Thymus (tissue), 14 donors: ENCODE results near the gene SMO. TPM values are rescaled to one million over a fixed set of nuclear protein-coding genes. Genes with fewer than 3 reads are reported as not detected.

Experiments used
- DNase-seq, 9 donors: peaks; one replicate each; pipeline ENCODE4 v3.0.0-alpha.2; 2013; ENCODE audit warnings: low spot score in 9 of 9, low read depth in 6 of 9, missing footprints in 1 of 9
- H3K27ac ChIP-seq, 2 donors: one replicate each; pipeline ENCODE4 v1.5.1; 2013; ENCODE audit warnings: control low read depth in 1 of 2, low read depth in 1 of 2, low read length in 1 of 2, mild to moderate bottlenecking in 1 of 2, moderate library complexity in 1 of 2
- H3K27me3 ChIP-seq, 2 donors: one replicate each; pipeline ENCODE4 v1.5.1; 2013; ENCODE audit warnings: low read length in 1 of 2; ENCODE audit not compliant: control insufficient read depth in 2 of 2, insufficient read depth in 1 of 2
- H3K36me3 ChIP-seq, 2 donors: one replicate each; pipeline ENCODE4 v1.5.1; 2013; ENCODE audit warnings: low read length in 1 of 2, mild to moderate bottlenecking in 1 of 2, moderate library complexity in 1 of 2; ENCODE audit not compliant: control insufficient read depth in 2 of 2, insufficient read depth in 2 of 2
- H3K4me1 ChIP-seq, 2 donors: one replicate each; pipeline ENCODE4 v1.5.1; 2013; ENCODE audit warnings: low read length in 2 of 2; ENCODE audit not compliant: control insufficient read depth in 2 of 2, insufficient read depth in 2 of 2
- H3K4me3 ChIP-seq, 2 donors: one replicate each; pipeline ENCODE4 v1.5.1; 2013; ENCODE audit warnings: low read length in 2 of 2, control low read depth in 1 of 2, mild to moderate bottlenecking in 1 of 2
- H3K9me3 ChIP-seq, 2 donors: one replicate each; pipeline ENCODE4 v1.5.1; 2013; ENCODE audit warnings: low read length in 1 of 2, mild to moderate bottlenecking in 1 of 2; ENCODE audit not compliant: control insufficient read depth in 2 of 2, insufficient read depth in 1 of 2
- WGBS: extraction: QIAGEN DNeasy Blood & Tissue Kit; methylation state at CpG from one replicate; pipeline ENCODE4 v1.1.7; 2013; 5-methylcytosine and 5-hydroxymethylcytosine counted together
- long read RNA-seq, 10 donors: transcript quantifications; one replicate each; lab custom pipeline, GENCODE V29; 2026
- polyA plus RNA-seq: library from polyadenylated mRNA; stranded (reverse); fragments of 200-250 nt; gene quantifications from one replicate; pipeline ENCODE4 v1.2.3, GENCODE V29; 2013
- total RNA-seq: library from RNA; stranded (reverse); fragments of 120-200 nt; gene quantifications from one replicate; pipeline ENCODE4 v1.2.4, GENCODE V29; 2013
- donor health status: healthy.

Gene SMO
- total RNA-seq = 11.7 TPM
- 4.6 TPM for polyA plus RNA-seq
- long read RNA-seq, donor 1 = 0 reads
- long read RNA-seq, donor 2 = 0 reads
- long read RNA-seq, donor 3, partial matches to known transcripts = 0 of 2 reads
- long read RNA-seq, donor 3, other reads (novel, unspliced or antisense) = 0 of 2 reads
- long read RNA-seq, donor 4 = 0 reads
- long read RNA-seq, donor 5, transcript SMO-201 (12 exons, 3,738 nt) = major isoform, 7 of 7 reads
- long read RNA-seq, donor 5, partial matches to known transcripts = 0 of 7 reads
- long read RNA-seq, donor 5, other reads (novel, unspliced or antisense) = 0 of 7 reads
- long read RNA-seq, donor 6, partial matches to known transcripts = 0 of 4 reads
- long read RNA-seq, donor 6, other reads (novel, unspliced or antisense) = 0 of 4 reads
- long read RNA-seq, donor 7 = 0 reads
- long read RNA-seq, donor 8 = 0 reads
- long read RNA-seq, donor 9 = 0 reads
- long read RNA-seq, donor 10, partial matches to known transcripts = 0 of 1 reads
- long read RNA-seq, donor 10, other reads (novel, unspliced or antisense) = 0 of 1 reads

DNA sequence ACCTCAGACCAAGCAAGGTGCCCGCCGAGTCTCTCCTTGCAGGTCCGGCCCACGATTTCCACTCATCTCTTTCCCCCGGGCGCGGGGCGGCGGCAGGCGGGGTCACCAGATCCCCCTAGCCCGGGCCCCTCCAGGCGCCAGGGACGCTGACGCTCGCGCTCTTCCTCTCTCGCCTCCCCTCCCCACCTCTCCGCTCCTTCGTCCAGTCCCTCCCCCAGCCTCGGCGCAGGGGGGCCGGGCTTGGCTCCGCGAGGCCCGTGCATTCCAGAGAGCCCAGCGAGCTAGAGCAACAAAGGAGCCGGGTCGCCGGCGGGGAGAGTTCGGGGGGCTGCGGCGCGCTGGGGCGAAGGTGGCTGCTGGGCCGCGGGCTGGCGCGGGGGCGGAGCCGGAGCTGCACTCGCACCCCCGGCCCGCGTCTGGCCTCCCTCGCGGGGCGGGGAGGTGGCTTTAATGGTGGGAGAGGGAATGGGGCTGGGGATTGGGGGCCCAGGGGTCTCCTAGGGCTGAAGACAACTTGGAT lies at the start of gene SMO:
Gene SMO (plus strand): TSS at position 262 of the 520 bp plus-strand sequence. CDS start 519 bp downstream, outside the sequence.
- 1% methylated on average over 48 of the region's 48 CpGs for WGBS
- H3K4me3 ChIP-seq = peak within 1 kb of the TSS; percentile 49 to 66
- H3K27me3 ChIP-seq = peaks cover 0 to 23% of the 10 kb centered on the region in 2 donors
- H3K4me1 ChIP-seq = peaks cover 12 to 34% of the 10 kb centered on the region in 2 donors
- DNase-seq = peak in 1 of 9 donors; percentile 61
- H3K9me3 ChIP-seq = no peaks in the 10 kb centered on the region
- H3K27ac ChIP-seq = no peak within 1 kb of the TSS
- no peaks in the 10 kb centered on the region for H3K36me3 ChIP-seq

DNA sequence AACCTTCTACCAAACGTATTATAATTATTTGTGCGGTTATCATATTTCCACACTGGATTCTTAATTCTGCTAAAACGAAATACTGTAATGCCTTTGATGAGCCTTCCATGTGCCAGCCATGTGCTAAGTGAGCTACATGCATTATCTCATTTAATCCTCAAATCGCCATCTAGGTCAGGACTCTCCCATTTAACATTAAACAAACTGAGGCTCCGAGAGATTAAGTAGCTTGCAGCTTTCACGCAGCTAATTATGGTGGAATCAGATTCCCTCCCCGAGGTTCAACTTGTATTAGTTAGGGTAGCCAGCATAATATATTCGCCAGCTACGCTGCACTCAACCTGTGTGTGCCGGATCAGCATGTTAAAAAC lies 44.7 kb upstream of the SMO start:
- H3K27me3 ChIP-seq = peaks cover 2 to 24% of the 10 kb centered on the region in 2 donors
- H3K27ac ChIP-seq = no peak overlapping the region
- no peak overlapping the region for H3K4me3 ChIP-seq
- no peak for DNase-seq
- no peaks in the 10 kb centered on the region for H3K36me3 ChIP-seq
- 63% methylated on average over 10 of the region's 10 CpGs for WGBS
- H3K9me3 ChIP-seq = no peaks in the 10 kb centered on the region
- H3K4me1 ChIP-seq = peaks cover 0 to 17% of the 10 kb centered on the region in 2 donors

DNA sequence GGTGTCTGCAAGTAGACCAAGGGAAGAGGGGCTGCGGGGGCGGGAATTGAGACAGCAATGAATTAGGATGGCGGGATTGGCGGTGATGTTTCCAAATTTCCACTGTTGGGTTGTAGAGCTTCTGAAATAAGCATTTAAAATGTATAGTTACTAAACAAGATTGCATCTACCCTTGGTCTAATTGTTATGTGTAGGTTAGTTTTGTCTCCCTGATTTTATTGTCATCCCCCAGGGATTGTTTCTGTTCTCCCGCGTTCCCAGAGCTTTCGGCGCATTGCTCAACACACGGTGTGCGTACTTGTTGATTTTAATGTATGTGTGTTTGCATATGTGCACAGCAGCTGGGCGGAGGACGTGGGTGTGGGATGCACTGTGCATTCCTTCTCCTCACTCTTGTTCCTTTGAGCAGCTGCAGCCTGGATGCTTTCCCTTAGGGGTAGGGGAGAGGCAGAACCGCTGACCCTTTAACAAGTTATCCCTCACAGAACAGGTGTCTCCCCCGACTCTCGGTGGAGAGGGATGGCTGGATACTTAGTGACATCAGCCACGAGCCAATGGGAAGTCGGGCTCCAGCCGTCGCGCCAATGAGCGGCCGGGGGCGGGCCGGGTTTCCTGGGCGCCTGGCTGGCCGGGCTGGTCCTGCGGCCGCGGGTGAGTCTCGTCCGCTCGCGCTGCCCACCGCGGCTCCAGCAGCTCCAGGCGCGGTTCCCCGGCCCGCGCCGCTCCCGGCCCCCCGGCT lies 44.2 kb upstream of the SMO start, which contains the start of gene TSPAN33:
Gene TSPAN33 (plus strand): TSS at position 613 of the 739 bp plus-strand sequence. CDS start 274 bp downstream, outside the sequence.
- Histone ChIP-seq H3K36me3 (no peaks in the 10 kb centered on the region), H3K4me3 (peak within 1 kb of the TSS; percentile 60 to 64), H3K9me3 (no peaks in the 10 kb centered on the region), H3K4me1 (peaks cover 0 to 17% of the 10 kb centered on the region in 2 donors), H3K27ac (no peak within 1 kb of the TSS), H3K27me3 (peaks cover 2 to 24% of the 10 kb centered on the region in 2 donors)
- 3% methylated on average over 43 of the region's 43 CpGs for WGBS
- DNase-seq = peak in 6 of 9 donors; percentile 26 to 77 (median 52)

DNA sequence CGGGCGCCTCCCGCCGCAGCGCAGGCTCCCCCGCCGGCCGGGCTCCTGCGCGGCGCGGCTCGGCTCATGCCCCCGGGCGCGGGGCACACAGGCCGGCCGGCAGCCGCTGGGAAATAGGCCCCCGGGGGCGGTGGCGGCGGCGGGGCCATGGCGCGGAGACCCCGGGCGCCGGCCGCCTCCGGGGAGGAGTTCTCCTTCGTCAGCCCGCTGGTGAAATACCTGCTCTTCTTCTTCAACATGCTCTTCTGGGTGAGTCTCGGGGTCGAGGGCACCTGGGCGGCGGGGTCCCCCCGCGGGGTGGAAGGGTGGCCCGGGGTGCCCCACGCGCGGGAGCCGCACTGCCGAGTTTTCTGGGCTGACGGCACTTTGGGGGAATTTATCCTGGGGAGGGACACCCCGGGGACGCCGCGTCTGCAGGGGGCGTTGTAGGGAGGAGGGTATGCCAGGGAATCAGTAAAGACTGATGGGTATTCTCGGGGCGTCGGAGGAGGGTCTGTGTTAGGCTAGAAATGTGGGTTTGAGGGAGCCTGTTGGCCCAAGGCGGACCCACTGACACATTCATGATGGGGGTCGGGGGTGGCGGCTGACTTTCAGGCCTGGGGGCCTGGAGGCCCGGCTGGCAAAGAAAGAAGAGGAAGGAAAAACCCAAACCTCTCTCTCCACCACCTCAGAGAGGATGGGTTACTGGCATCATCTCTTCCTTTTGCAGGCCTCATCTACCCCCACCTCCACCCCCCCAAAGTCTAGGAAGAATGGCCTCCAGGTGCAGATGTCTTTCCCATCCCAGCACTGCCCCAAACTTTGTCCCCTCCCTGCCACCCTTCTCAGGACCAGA lies 43.4 kb upstream of the SMO start:
- H3K27ac ChIP-seq = no peak overlapping the region
- DNase-seq = peak in 1 of 9 donors; percentile 39
- H3K4me1 ChIP-seq = peaks cover 0 to 17% of the 10 kb centered on the region in 2 donors
- 2% methylated on average over 58 of the region's 58 CpGs for WGBS
- no peaks in the 10 kb centered on the region for H3K9me3 ChIP-seq
- peak overlapping the region; percentile 57 to 64 for H3K4me3 ChIP-seq
- H3K27me3 ChIP-seq = peaks cover 2 to 24% of the 10 kb centered on the region in 2 donors
- no peaks in the 10 kb centered on the region for H3K36me3 ChIP-seq

DNA sequence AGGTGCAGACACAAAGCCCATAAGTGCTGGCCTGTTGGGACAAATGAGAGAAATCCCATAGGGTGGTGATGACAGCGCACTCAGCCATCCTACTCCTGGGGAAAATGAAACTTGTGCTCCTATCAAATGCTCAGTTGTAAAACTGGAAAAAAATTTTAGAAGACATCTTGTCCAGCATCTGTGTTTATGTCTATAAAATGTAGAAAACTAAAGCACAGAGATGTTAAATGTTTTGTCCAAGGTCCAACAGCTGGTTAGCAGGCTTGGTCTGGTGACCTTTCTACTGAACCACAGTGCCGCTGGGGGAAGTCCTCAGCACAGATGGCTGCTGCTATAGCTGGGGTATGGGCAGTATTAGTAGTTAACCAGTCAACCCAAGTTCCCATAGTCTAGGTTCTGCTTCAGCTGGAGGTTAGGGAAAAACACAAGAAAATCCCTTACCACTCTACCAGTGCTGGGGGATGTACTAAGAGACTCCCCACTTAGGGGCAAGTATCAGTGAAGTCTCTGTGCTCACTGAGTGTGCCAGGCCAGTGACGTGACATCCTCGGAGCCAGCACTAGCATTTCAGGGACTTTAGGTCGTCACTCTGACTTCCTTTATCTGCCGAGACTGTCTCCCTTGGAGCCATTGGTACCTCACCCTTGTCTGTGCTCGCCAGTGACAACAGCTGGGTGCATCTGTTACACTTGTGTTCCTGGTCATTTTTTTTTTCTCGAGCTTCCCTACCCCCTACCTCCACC lies 42.0 kb upstream of the SMO start:
- no peak overlapping the region for H3K4me3 ChIP-seq
- H3K4me1 ChIP-seq = peaks cover 0 to 17% of the 10 kb centered on the region in 2 donors
- no peaks in the 10 kb centered on the region for H3K36me3 ChIP-seq
- DNase-seq = no peak
- H3K27ac ChIP-seq = no peak overlapping the region
- H3K27me3 ChIP-seq = peaks cover 2 to 24% of the 10 kb centered on the region in 2 donors
- 93% methylated on average over 8 of the region's 8 CpGs for WGBS
- H3K9me3 ChIP-seq = no peaks in the 10 kb centered on the region

DNA sequence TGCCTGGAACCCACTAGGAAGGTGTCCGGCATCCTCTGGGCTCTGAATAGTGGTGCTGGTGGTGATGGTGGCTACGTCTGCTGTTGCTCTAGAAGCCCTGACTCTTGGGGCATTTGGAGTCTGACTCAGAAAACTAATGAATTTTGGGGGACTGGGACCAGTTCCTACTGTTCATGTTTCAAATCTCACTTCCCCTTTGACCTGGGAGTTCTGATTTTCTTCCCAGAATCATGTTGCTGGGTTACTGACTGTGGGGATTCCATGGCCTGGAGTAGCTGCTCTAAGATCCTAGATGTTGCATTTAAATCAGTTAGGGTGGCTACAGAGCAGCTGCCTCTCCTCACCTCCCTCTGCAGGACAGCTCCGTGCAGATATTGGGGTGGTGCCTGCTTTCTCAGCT lies 40.7 kb upstream of the SMO start:
- no peak overlapping the region for H3K4me3 ChIP-seq
- no peaks in the 10 kb centered on the region for H3K9me3 ChIP-seq
- DNase-seq = no peak
- H3K4me1 ChIP-seq = peaks cover 0 to 17% of the 10 kb centered on the region in 2 donors
- no peak overlapping the region for H3K27ac ChIP-seq
- H3K36me3 ChIP-seq = no peaks in the 10 kb centered on the region
- 91% methylated on average over 3 of the region's 3 CpGs for WGBS
- peaks cover 2 to 24% of the 10 kb centered on the region in 2 donors for H3K27me3 ChIP-seq

DNA sequence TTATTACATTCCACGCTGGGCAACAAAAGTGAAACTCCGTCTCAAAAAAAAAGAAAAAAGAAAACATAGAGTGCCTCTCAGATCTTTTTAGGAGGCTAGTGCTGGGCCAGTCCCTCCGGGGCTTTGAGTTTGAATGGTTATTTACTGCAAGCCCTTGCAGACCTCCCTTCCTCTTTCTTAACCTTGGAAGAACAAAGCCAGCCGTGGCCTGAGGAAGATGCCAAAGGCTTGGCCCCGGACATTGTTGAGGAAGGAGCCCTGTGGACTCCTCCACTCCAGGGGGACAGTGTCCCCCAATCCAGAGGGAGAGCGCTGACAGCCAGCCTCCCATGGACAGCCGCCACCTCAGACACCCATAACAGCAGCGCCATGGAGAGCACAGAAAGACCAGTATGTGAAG lies 38.9 kb upstream of the SMO start:
- Histone ChIP-seq H3K27me3 (peaks cover 0 to 8% of the 10 kb centered on the region in 2 donors), H3K36me3 (no peaks in the 10 kb centered on the region), H3K4me1 (peaks cover 0 to 9% of the 10 kb centered on the region in 2 donors), H3K27ac (no peak overlapping the region), H3K4me3 (no peak overlapping the region), H3K9me3 (no peaks in the 10 kb centered on the region)
- WGBS = 83% methylated on average over 8 of the region's 8 CpGs
- no peak for DNase-seq
